Measurements from ENCODE around the gene PMP22. TPM values are rescaled to one million over a fixed set of nuclear protein-coding genes. Genes with fewer than 3 reads are reported as not detected.

PMP22 gene
- total RNA-seq (12.5 TPM), polyA plus RNA-seq (74.0 TPM)
- long read RNA-seq, donor 1, partial matches to known transcripts, result 0 of 5 reads
- long read RNA-seq, donor 1, other reads (novel, unspliced or antisense), result 0 of 5 reads
- long read RNA-seq, donor 2, result 0 reads
- long read RNA-seq, donor 3, transcript PMP22-203 (5 exons, 1,817 nt), result major isoform, 15 of 18 reads
- long read RNA-seq, donor 3, partial matches to known transcripts, result 0 of 18 reads
- long read RNA-seq, donor 3, other reads (novel, unspliced or antisense), result 0 of 18 reads
- long read RNA-seq, donor 4, partial matches to known transcripts, result 0 of 4 reads
- long read RNA-seq, donor 4, other reads (novel, unspliced or antisense), result 0 of 4 reads
- long read RNA-seq, donor 5, transcript PMP22-203 (5 exons, 1,817 nt), result major isoform, 16 of 20 reads
- long read RNA-seq, donor 5, partial matches to known transcripts, result 0 of 20 reads
- long read RNA-seq, donor 5, other reads (novel, unspliced or antisense), result 0 of 20 reads
- long read RNA-seq, donor 6, transcript PMP22-203 (5 exons, 1,817 nt), result major isoform, 5 of 5 reads
- long read RNA-seq, donor 6, partial matches to known transcripts, result 0 of 5 reads
- long read RNA-seq, donor 6, other reads (novel, unspliced or antisense), result 0 of 5 reads
- long read RNA-seq, donor 7, partial matches to known transcripts, result 0 of 4 reads
- long read RNA-seq, donor 7, other reads (novel, unspliced or antisense), result 0 of 4 reads
- long read RNA-seq, donor 8, partial matches to known transcripts, result 0 of 4 reads
- long read RNA-seq, donor 8, other reads (novel, unspliced or antisense), result 0 of 4 reads
- long read RNA-seq, donor 9, partial matches to known transcripts, result 0 of 3 reads
- long read RNA-seq, donor 9, other reads (novel, unspliced or antisense), result 0 of 3 reads
- long read RNA-seq, donor 10, transcript PMP22-203 (5 exons, 1,817 nt), result major isoform, 8 of 9 reads
- long read RNA-seq, donor 10, partial matches to known transcripts, result 0 of 9 reads
- long read RNA-seq, donor 10, other reads (novel, unspliced or antisense), result 0 of 9 reads

DNA sequence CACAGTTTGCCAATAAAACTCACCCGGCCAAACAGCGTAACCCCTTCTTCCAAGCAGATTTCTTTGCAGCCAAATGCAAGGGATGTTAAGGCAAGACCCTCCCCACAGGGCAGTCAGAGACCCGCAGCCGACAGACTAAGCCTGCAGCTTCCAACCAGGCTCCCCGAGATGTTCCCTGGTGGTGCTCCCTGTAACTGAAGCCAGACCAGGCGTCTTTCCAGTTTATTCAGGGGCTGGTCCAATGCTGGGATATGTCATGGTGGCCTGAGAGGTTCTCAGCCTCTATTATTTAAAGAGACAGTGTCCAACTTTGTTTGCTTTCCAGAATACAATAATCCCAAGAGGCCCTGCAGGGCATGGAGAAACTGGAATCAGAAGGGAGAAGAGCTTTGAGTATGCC lies at the start of gene PMP22:
Gene PMP22, minus strand, starts transcription at position 196 of the 400 bp plus-strand sequence. CDS start 4,599 bp downstream, outside the sequence.
- Histone ChIP-seq H3K27me3 (ENCODE audit: control insufficient read depth in 2 of 2, insufficient read depth in 1 of 2, low read length in 1 of 2) (peaks cover 46 to 67% of the 10 kb centered on the region in 2 donors), H3K9me3 (ENCODE audit: control insufficient read depth in 2 of 2, insufficient read depth in 1 of 2, low read length in 1 of 2) (peaks cover 0 to 1% of the 10 kb centered on the region in 2 donors), H3K4me1 (ENCODE audit: control insufficient read depth in 2 of 2, insufficient read depth in 2 of 2, low read length in 2 of 2) (peaks cover 0 to 4% of the 10 kb centered on the region in 2 donors), H3K36me3 (ENCODE audit: control insufficient read depth in 2 of 2, insufficient read depth in 2 of 2, low read length in 1 of 2) (no peaks in the 10 kb centered on the region), H3K27ac (ENCODE audit: low read depth in 1 of 2, low read length in 1 of 2) (no peak within 1 kb of the TSS), H3K4me3 (ENCODE audit: low read length in 2 of 2) (no peak within 1 kb of the TSS)
- 83% methylated on average over 6 of the region's 6 CpGs for WGBS
- DNase-seq (ENCODE audit: low read depth in 6 of 9, low spot score in 9 of 9), result no peak

DNA sequence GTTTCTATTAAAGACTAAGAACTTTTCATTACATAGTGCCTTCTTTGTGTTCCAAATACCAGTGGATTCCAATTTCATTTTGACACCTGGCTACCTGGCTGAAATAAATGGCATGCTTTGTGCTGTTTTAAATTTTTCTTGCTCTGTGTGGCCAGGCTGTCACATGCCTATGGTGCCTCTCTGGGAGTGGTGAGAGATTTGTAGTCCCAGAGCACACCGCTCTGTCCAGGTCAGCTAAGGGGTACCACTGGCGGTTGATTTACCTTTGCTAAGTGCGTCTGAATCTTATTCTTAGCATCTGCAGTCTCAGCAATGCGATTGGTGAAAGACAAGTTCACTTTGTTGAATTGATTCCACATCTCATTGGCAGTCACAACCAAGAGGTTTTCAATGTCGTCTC lies 46.9 kb upstream of the PMP22 start:
- 96% methylated on average over 5 of the region's 5 CpGs for WGBS
- no peaks in the 10 kb centered on the region for H3K9me3 ChIP-seq (ENCODE audit: control insufficient read depth in 2 of 2, insufficient read depth in 1 of 2, low read length in 1 of 2)
- H3K4me3 ChIP-seq (ENCODE audit: low read length in 2 of 2), result no peak overlapping the region
- no peaks in the 10 kb centered on the region for H3K36me3 ChIP-seq (ENCODE audit: control insufficient read depth in 2 of 2, insufficient read depth in 2 of 2, low read length in 1 of 2)
- no peak overlapping the region for H3K27ac ChIP-seq (ENCODE audit: low read depth in 1 of 2, low read length in 1 of 2)
- H3K27me3 ChIP-seq (ENCODE audit: control insufficient read depth in 2 of 2, insufficient read depth in 1 of 2, low read length in 1 of 2), result no peaks in the 10 kb centered on the region
- no peak for DNase-seq (ENCODE audit: low read depth in 6 of 9, low spot score in 9 of 9)
- H3K4me1 ChIP-seq (ENCODE audit: control insufficient read depth in 2 of 2, insufficient read depth in 2 of 2, low read length in 2 of 2), result no peaks in the 10 kb centered on the region

DNA sequence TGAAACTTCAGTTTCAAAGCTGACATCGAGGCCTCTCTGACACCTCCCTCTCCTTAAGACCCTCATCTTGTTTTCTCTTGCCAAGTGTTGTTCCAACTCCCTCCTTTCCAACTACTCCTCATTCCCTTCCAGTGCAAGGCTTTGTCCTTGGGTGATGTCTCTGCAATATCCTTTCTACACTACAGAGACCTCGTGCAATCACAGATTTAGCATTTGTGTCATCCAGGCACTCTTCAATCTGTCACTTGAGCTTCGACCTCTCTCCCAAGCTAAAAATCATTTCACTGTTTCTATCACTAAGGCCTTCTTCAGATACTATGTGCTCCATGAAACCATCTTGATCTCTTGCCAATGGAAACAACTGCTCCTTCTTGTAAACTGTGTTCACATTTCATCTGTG lies 44.7 kb upstream of the PMP22 start:
- no peak for DNase-seq (ENCODE audit: low read depth in 6 of 9, low spot score in 9 of 9)
- H3K27ac ChIP-seq (ENCODE audit: low read depth in 1 of 2, low read length in 1 of 2), result no peak overlapping the region
- H3K9me3 ChIP-seq (ENCODE audit: control insufficient read depth in 2 of 2, insufficient read depth in 1 of 2, low read length in 1 of 2), result no peaks in the 10 kb centered on the region
- no peaks in the 10 kb centered on the region for H3K27me3 ChIP-seq (ENCODE audit: control insufficient read depth in 2 of 2, insufficient read depth in 1 of 2, low read length in 1 of 2)
- 89% methylated on average over 3 of the region's 3 CpGs for WGBS
- no peak overlapping the region for H3K4me3 ChIP-seq (ENCODE audit: low read length in 2 of 2)
- no peaks in the 10 kb centered on the region for H3K4me1 ChIP-seq (ENCODE audit: control insufficient read depth in 2 of 2, insufficient read depth in 2 of 2, low read length in 2 of 2)
- H3K36me3 ChIP-seq (ENCODE audit: control insufficient read depth in 2 of 2, insufficient read depth in 2 of 2, low read length in 1 of 2), result no peaks in the 10 kb centered on the region

DNA sequence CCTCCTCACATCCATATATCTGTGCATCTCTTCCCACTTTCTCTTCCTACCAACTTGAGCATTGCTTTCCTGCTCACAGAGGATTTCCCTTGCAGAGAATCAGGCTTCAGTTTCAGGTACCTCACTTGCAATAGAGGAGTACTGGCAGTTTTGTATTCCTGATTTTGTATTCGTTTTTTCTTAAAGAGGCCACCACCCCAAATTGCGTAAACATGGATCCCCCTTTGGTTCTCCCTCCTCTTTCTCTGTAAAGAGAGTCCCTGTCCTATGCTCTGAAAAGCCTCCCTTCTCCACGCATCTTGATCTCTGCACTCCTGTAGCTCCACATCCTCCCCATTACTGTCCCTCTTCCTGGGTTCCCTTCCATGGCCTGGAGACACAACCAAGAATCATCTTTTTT lies 44.1 kb upstream of the PMP22 start:
- Histone ChIP-seq H3K36me3 (ENCODE audit: control insufficient read depth in 2 of 2, insufficient read depth in 2 of 2, low read length in 1 of 2) (no peaks in the 10 kb centered on the region), H3K4me1 (ENCODE audit: control insufficient read depth in 2 of 2, insufficient read depth in 2 of 2, low read length in 2 of 2) (no peaks in the 10 kb centered on the region), H3K9me3 (ENCODE audit: control insufficient read depth in 2 of 2, insufficient read depth in 1 of 2, low read length in 1 of 2) (no peaks in the 10 kb centered on the region), H3K27me3 (ENCODE audit: control insufficient read depth in 2 of 2, insufficient read depth in 1 of 2, low read length in 1 of 2) (no peaks in the 10 kb centered on the region), H3K4me3 (ENCODE audit: low read length in 2 of 2) (no peak overlapping the region), H3K27ac (ENCODE audit: low read depth in 1 of 2, low read length in 1 of 2) (no peak overlapping the region)
- WGBS, result 74% methylated on average over 3 of the region's 3 CpGs
- DNase-seq (ENCODE audit: low read depth in 6 of 9, low spot score in 9 of 9), result no peak

- 82% methylated on average over 7 of the region's 7 CpGs for WGBS
- DNase-seq (ENCODE audit: low read depth in 6 of 9, low spot score in 9 of 9), result no peak
- no peak overlapping the region for H3K27ac ChIP-seq (ENCODE audit: low read depth in 1 of 2, low read length in 1 of 2)
- H3K9me3 ChIP-seq (ENCODE audit: control insufficient read depth in 2 of 2, insufficient read depth in 1 of 2, low read length in 1 of 2), result no peaks in the 10 kb centered on the region
- no peak overlapping the region for H3K4me3 ChIP-seq (ENCODE audit: low read length in 2 of 2)
- H3K4me1 ChIP-seq (ENCODE audit: control insufficient read depth in 2 of 2, insufficient read depth in 2 of 2, low read length in 2 of 2), result no peaks in the 10 kb centered on the region
- H3K36me3 ChIP-seq (ENCODE audit: control insufficient read depth in 2 of 2, insufficient read depth in 2 of 2, low read length in 1 of 2), result no peaks in the 10 kb centered on the region
- no peaks in the 10 kb centered on the region for H3K27me3 ChIP-seq (ENCODE audit: control insufficient read depth in 2 of 2, insufficient read depth in 1 of 2, low read length in 1 of 2)
Measured at GRCh38 chr17:15308758-15309157, 43.6 kb upstream of the PMP22 start.

GRCh38 chr17:15307710-15308111 lies 42.6 kb upstream of the PMP22 start:
- no peaks in the 10 kb centered on the region for H3K27me3 ChIP-seq (ENCODE audit: control insufficient read depth in 2 of 2, insufficient read depth in 1 of 2, low read length in 1 of 2)
- H3K4me3 ChIP-seq (ENCODE audit: low read length in 2 of 2), result no peak overlapping the region
- H3K27ac ChIP-seq (ENCODE audit: low read depth in 1 of 2, low read length in 1 of 2), result no peak overlapping the region
- WGBS, result 69% methylated on average over 4 of the region's 4 CpGs
- no peaks in the 10 kb centered on the region for H3K36me3 ChIP-seq (ENCODE audit: control insufficient read depth in 2 of 2, insufficient read depth in 2 of 2, low read length in 1 of 2)
- no peaks in the 10 kb centered on the region for H3K4me1 ChIP-seq (ENCODE audit: control insufficient read depth in 2 of 2, insufficient read depth in 2 of 2, low read length in 2 of 2)
- no peaks in the 10 kb centered on the region for H3K9me3 ChIP-seq (ENCODE audit: control insufficient read depth in 2 of 2, insufficient read depth in 1 of 2, low read length in 1 of 2)
- DNase-seq (ENCODE audit: low read depth in 6 of 9, low spot score in 9 of 9), result no peak

- DNase-seq (ENCODE audit: low read depth in 6 of 9, low spot score in 9 of 9), result no peak
- no peak overlapping the region for H3K27ac ChIP-seq (ENCODE audit: low read depth in 1 of 2, low read length in 1 of 2)
- H3K36me3 ChIP-seq (ENCODE audit: control insufficient read depth in 2 of 2, insufficient read depth in 2 of 2, low read length in 1 of 2), result no peaks in the 10 kb centered on the region
- no peak overlapping the region for H3K4me3 ChIP-seq (ENCODE audit: low read length in 2 of 2)
- no peaks in the 10 kb centered on the region for H3K27me3 ChIP-seq (ENCODE audit: control insufficient read depth in 2 of 2, insufficient read depth in 1 of 2, low read length in 1 of 2)
- no peaks in the 10 kb centered on the region for H3K4me1 ChIP-seq (ENCODE audit: control insufficient read depth in 2 of 2, insufficient read depth in 2 of 2, low read length in 2 of 2)
- 94% methylated on average over 14 of the region's 14 CpGs for WGBS
- no peaks in the 10 kb centered on the region for H3K9me3 ChIP-seq (ENCODE audit: control insufficient read depth in 2 of 2, insufficient read depth in 1 of 2, low read length in 1 of 2)
Measured at GRCh38 chr17:15303851-15304250, 38.7 kb upstream of the PMP22 start.

GRCh38 chr17:15303268-15303667 lies 38.1 kb upstream of the PMP22 start:
- Histone ChIP-seq H3K27ac (ENCODE audit: low read depth in 1 of 2, low read length in 1 of 2) (no peak overlapping the region), H3K9me3 (ENCODE audit: control insufficient read depth in 2 of 2, insufficient read depth in 1 of 2, low read length in 1 of 2) (no peaks in the 10 kb centered on the region), H3K4me3 (ENCODE audit: low read length in 2 of 2) (no peak overlapping the region), H3K4me1 (ENCODE audit: control insufficient read depth in 2 of 2, insufficient read depth in 2 of 2, low read length in 2 of 2) (no peaks in the 10 kb centered on the region), H3K27me3 (ENCODE audit: control insufficient read depth in 2 of 2, insufficient read depth in 1 of 2, low read length in 1 of 2) (no peaks in the 10 kb centered on the region), H3K36me3 (ENCODE audit: control insufficient read depth in 2 of 2, insufficient read depth in 2 of 2, low read length in 1 of 2) (no peaks in the 10 kb centered on the region)
- WGBS, result 63% methylated on average over 3 of the region's 3 CpGs
- no peak for DNase-seq (ENCODE audit: low read depth in 6 of 9, low spot score in 9 of 9)

DNA sequence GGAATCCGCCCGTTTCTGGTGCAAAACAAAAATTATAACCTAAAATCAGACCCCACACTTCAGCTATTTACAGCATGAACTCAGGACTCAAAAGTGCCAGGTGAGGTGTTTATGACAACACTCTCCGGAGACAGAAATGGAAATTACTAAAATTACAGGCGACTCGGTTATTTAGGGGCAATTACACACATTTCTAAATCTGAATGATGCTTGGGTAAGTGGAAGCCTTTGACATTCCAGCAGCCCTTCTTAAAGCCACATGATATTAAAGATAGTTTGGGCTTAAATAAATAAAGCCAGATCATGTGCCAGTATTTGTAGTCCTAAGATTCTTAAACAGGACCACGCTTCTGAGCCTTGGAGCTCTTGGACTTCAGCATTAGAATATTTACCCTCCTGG lies 36.7 kb upstream of the PMP22 start:
- no peak for DNase-seq (ENCODE audit: low read depth in 6 of 9, low spot score in 9 of 9)
- H3K4me3 ChIP-seq (ENCODE audit: low read length in 2 of 2), result no peak overlapping the region
- H3K27me3 ChIP-seq (ENCODE audit: control insufficient read depth in 2 of 2, insufficient read depth in 1 of 2, low read length in 1 of 2), result no peaks in the 10 kb centered on the region
- WGBS, result 95% methylated on average over 6 of the region's 6 CpGs
- no peak overlapping the region for H3K27ac ChIP-seq (ENCODE audit: low read depth in 1 of 2, low read length in 1 of 2)
- no peaks in the 10 kb centered on the region for H3K4me1 ChIP-seq (ENCODE audit: control insufficient read depth in 2 of 2, insufficient read depth in 2 of 2, low read length in 2 of 2)
- H3K36me3 ChIP-seq (ENCODE audit: control insufficient read depth in 2 of 2, insufficient read depth in 2 of 2, low read length in 1 of 2), result no peaks in the 10 kb centered on the region
- no peaks in the 10 kb centered on the region for H3K9me3 ChIP-seq (ENCODE audit: control insufficient read depth in 2 of 2, insufficient read depth in 1 of 2, low read length in 1 of 2)
